KG1 (cell line): Measurements from ENCODE around the gene ARIH1.
"Not testable (repeated sequence)": the region's sequence is repeated elsewhere in the genome, so short reads cannot be mapped to it uniquely, and the experiment has no call there.

Experiments used
- DNase-seq: peaks from one replicate; lab custom pipeline; 2025; lab: John Stamatoyannopoulos, UW

The ARIH1 gene

GRCh38 chr15:72473614-72474465 lies at the start of gene ARIH1:
Gene ARIH1 (plus strand): TSS chr15:72474330. CDS start chr15:72474640, 310 bp downstream.
- DNase-seq = peak; percentile 97

- DNase-seq = no peak
Measured at GRCh38 chr15:72426753-72427152, 47.4 kb upstream of the ARIH1 start.

GRCh38 chr15:72437650-72438316 lies 36.3 kb upstream of the ARIH1 start:
- no peak for DNase-seq

- DNase-seq = not testable (repeated sequence)
Measured at GRCh38 chr15:72442848-72443247, 31.3 kb upstream of the ARIH1 start.

- no peak for DNase-seq
Measured at GRCh38 chr15:72445426-72445825, 28.7 kb upstream of the ARIH1 start.

- no peak for DNase-seq
Measured at GRCh38 chr15:72450805-72451204, 23.3 kb upstream of the ARIH1 start.

GRCh38 chr15:72451224-72451623 lies 22.9 kb upstream of the ARIH1 start:
- no peak for DNase-seq

- no peak for DNase-seq
Measured at GRCh38 chr15:72456684-72457083, 17.4 kb upstream of the ARIH1 start.

GRCh38 chr15:72460402-72460801 lies 13.7 kb upstream of the ARIH1 start:
- DNase-seq = no peak

- no peak for DNase-seq
Measured at GRCh38 chr15:72463702-72464101, 10.4 kb upstream of the ARIH1 start.

- DNase-seq = no peak
Measured at GRCh38 chr15:72464251-72464650, 9.9 kb upstream of the ARIH1 start.

GRCh38 chr15:72468103-72468502 lies 6.0 kb upstream of the ARIH1 start:
- no peak for DNase-seq

GRCh38 chr15:72472992-72473610 lies 1.0 kb upstream of the ARIH1 start:
- no peak for DNase-seq

GRCh38 chr15:72474466-72474911 lies 359 bp downstream of the ARIH1 start:
- no peak for DNase-seq

GRCh38 chr15:72474912-72475628 lies 940 bp downstream of the ARIH1 start:
- peak; percentile 54 for DNase-seq

- no peak for DNase-seq
Measured at GRCh38 chr15:72475674-72476073, 1.5 kb downstream of the ARIH1 start.

GRCh38 chr15:72476330-72476729 lies 2.2 kb downstream of the ARIH1 start:
- not testable (repeated sequence) for DNase-seq

GRCh38 chr15:72481015-72481659 lies 7.0 kb downstream of the ARIH1 start:
- no peak for DNase-seq

- DNase-seq = no peak
Measured at GRCh38 chr15:72482275-72482674, 8.1 kb downstream of the ARIH1 start.

- DNase-seq = no peak
Measured at GRCh38 chr15:72483279-72483678, 9.1 kb downstream of the ARIH1 start.

- DNase-seq = no peak
Measured at GRCh38 chr15:72486144-72486543, 12.0 kb downstream of the ARIH1 start.
